Measurements from ENCODE around the gene KIF5C. TPM values are rescaled to one million over a fixed set of nuclear protein-coding genes. Genes with fewer than 3 reads are reported as not detected.

The KIF5C gene
- total and polyA plus RNA-seq, 9 donors = 0.73 to 18.7 (median 3.3) TPM

DNA sequence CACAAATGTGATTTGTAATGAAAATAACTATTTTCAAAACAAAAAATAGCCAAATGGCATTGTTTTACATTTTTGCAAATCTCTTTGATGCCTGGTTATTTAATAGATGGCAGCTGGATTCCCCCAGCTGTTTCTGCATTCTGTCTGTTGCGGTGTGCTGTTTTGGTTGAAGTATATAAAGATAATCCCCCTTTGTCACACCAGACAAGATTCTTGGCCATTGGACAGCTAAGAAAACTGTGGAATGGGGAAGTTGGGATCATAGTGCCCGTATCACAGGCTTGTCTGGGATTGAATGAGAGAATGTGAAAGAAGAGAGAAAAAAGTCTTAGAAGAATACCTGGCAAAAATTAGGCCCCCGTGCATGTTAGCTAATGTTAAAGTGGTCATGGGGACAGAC is 144.0 kb downstream of the KIF5C start:
- no peaks in the 10 kb centered on the region for H3K4me1 ChIP-seq (ENCODE audit: insufficient read depth)
- intact Hi-C loops (cut with DNase I) = loop anchor here (5.0 to 10.0 kb wide), 2 partner anchors 543 to 546 kb away; no protein-coding TSS in a partner anchor
- 28 to 52% (median 33%) methylated on average over 3 of the region's 3 CpGs for WGBS, 3 donors
- H3K36me3 ChIP-seq = no peaks in the 10 kb centered on the region
- no peak overlapping the region for H3K27ac ChIP-seq
- no peak overlapping the region for H3K4me3 ChIP-seq
- TF ChIP-seq, protein P1, sequence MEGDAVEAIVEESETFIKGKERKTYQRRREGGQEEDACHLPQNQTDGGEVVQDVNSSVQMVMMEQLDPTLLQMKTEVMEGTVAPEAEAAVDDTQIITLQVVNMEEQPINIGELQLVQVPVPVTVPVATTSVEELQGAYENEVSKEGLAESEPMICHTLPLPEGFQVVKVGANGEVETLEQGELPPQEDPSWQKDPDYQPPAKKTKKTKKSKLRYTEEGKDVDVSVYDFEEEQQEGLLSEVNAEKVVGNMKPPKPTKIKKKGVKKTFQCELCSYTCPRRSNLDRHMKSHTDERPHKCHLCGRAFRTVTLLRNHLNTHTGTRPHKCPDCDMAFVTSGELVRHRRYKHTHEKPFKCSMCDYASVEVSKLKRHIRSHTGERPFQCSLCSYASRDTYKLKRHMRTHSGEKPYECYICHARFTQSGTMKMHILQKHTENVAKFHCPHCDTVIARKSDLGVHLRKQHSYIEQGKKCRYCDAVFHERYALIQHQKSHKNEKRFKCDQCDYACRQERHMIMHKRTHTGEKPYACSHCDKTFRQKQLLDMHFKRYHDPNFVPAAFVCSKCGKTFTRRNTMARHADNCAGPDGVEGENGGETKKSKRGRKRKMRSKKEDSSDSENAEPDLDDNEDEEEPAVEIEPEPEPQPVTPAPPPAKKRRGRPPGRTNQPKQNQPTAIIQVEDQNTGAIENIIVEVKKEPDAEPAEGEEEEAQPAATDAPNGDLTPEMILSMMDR (IDR thresholded peaks at IDR 0.05) = no peak
- TF ChIP-seq POLR2A (IDR thresholded peaks at IDR 0.05) (no peak), EP300 (IDR thresholded peaks at IDR 0.05) (no peak)
- DNase-seq = no peak
- no peaks in the 10 kb centered on the region for H3K27me3 ChIP-seq
- H3K9me3 ChIP-seq = no peaks in the 10 kb centered on the region

DNA sequence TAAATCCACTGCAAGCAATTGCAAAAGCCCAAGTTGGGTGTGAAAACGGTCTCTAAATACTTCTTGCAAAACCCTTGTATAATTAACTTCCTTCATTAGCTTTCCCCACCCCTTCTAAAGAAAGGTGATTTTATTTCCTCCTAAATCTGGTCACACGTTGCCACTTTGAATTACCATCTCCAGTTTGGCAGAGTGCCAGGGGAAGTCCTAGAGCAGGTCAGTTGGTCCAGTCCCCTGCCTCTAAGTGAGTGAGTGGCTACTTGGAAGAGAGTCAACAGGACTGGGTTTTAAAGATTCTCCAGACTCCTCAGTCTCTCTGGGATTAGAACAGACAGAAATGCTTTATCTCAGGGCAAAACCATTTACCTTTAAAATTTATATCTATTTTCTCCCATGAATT is 144.7 kb downstream of the KIF5C start:
- DNase-seq = no peak
- Histone ChIP-seq H3K9me3 (no peaks in the 10 kb centered on the region), H3K4me3 (no peak overlapping the region), H3K27ac (no peak overlapping the region), H3K36me3 (no peaks in the 10 kb centered on the region), H3K4me1 (ENCODE audit: insufficient read depth) (no peaks in the 10 kb centered on the region), H3K27me3 (no peaks in the 10 kb centered on the region)
- 72 to 76% (median 75%) methylated on average over 2 of the region's 2 CpGs for WGBS, 3 donors
- intact Hi-C loops (cut with DNase I) = loop anchor here (5.0 to 10.0 kb wide), 2 partner anchors 543 to 545 kb away; no protein-coding TSS in a partner anchor
- TF ChIP-seq EP300 (IDR thresholded peaks at IDR 0.05) (no peak), POLR2A (IDR thresholded peaks at IDR 0.05) (no peak)
- TF ChIP-seq, protein P1 (IDR thresholded peaks at IDR 0.05) = no peak

DNA sequence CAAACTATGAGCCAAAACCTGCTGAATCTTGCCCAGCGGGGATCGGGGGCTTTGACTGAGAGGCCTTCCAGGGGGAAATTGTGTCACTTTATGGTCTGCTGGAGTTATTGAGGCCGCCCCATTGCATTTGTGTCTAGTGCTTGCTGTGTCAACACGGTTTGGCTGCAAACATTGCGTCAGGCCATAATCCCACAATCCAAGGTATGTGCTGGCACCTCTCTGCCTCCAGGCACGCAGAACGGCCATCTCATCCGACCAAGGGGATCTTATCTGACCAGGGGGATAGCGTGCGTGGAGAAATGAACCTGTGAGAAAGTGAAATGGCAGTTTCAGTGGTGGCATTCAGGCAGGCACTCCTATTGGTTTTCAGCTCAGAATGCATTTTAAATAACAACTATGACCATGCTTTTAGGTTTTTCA is 145.4 kb downstream of the KIF5C start:
- 94 to 96% (median 96%) methylated on average over 10 of the region's 10 CpGs for WGBS, 3 donors
- H3K36me3 ChIP-seq = no peaks in the 10 kb centered on the region
- no peak overlapping the region for H3K27ac ChIP-seq
- H3K4me1 ChIP-seq (ENCODE audit: insufficient read depth) = no peaks in the 10 kb centered on the region
- no peaks in the 10 kb centered on the region for H3K9me3 ChIP-seq
- DNase-seq = no peak
- no peak overlapping the region for H3K4me3 ChIP-seq
- no peaks in the 10 kb centered on the region for H3K27me3 ChIP-seq
- TF ChIP-seq POLR2A (IDR thresholded peaks at IDR 0.05) = no peak
- TF ChIP-seq, protein P1 (IDR thresholded peaks at IDR 0.05) = no peak
- no peak for TF ChIP-seq EP300 (IDR thresholded peaks at IDR 0.05)
- intact Hi-C loops (cut with DNase I) = no loop called here

DNA sequence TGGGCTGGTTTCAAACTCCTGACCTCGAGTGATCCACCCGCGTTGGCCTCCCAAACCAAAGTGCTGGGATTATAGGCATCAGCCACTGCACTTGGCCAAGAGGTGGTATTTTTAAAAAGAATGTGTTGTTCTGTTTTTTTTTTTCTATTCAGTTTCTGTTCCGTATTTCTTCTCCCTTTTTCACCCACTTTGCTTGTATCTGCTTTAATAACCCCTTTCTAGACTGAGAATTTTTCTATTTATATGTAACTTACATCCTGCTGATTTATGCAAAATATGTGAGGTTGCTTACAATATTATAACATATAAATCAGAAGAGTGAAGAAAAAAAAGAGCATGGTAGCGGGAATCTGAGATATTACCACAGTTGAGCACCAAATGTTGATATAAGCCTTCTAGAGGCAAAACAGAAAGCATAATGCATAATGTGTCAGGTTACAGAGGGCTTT is 146.3 kb downstream of the KIF5C start:
- Histone ChIP-seq H3K9me3 (no peaks in the 10 kb centered on the region), H3K27ac (no peak overlapping the region), H3K36me3 (no peaks in the 10 kb centered on the region), H3K27me3 (no peaks in the 10 kb centered on the region), H3K4me1 (ENCODE audit: insufficient read depth) (no peaks in the 10 kb centered on the region), H3K4me3 (no peak overlapping the region)
- 78 to 84% (median 82%) methylated on average over 5 of the region's 5 CpGs for WGBS, 3 donors
- no peak for DNase-seq
- TF ChIP-seq EP300 (IDR thresholded peaks at IDR 0.05) (no peak), POLR2A (IDR thresholded peaks at IDR 0.05) (no peak)
- TF ChIP-seq, protein P1 (IDR thresholded peaks at IDR 0.05) = no peak
- intact Hi-C loops (cut with DNase I) = no loop called here
